NCI-H526 (cell line): ENCODE measurements around the gene GPRIN3.
"Not testable (repeated sequence)": the region's sequence is repeated elsewhere in the genome, so short reads cannot be mapped to it uniquely, and the experiment has no call there.

ENCODE experiments used
- DNase-seq, 2 experiments: peaks; one replicate each; lab custom pipeline; 2025; lab: John Stamatoyannopoulos, UW

GPRIN3 gene

GRCh38 chr4:89311433-89311832, 3.8 kb upstream of the GPRIN3 start:
- DNase-seq: no peak

DNA sequence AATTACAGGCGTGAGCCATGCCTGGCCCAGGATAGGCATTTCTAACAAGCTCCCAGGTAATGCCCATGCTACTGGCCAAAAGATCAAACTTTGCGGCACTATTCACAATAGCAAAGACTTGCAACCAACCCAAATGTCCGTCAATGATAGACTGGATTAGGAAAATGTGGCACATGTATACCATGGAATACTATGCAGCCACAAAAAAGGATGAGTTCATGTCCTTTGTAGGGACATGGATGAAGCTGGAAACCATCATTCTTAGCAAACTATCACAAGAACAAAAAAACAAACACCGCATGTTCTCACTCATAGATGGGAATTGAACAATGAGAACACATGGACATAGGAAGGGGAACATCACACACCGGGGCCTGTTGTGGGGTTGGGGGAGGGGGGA, 1.6 kb upstream of the GPRIN3 start:
- DNase-seq: not testable (repeated sequence)

GRCh38 chr4:89308161-89308500, 531 bp upstream of the GPRIN3 start:
- DNase-seq: no peak

DNA sequence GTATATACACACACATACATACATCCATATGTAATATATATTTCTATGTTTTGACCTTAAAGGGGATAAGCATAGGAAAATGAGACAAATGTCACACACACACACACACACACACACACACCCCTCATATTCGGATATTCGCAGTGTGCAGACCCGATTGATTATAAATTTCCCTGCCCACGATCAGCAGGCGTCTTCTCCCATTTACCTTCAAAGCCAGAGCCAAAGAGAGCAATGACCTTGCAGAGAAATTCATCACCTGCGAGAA, 488 bp downstream of the GPRIN3 start:
- DNase-seq: no peak

DNA sequence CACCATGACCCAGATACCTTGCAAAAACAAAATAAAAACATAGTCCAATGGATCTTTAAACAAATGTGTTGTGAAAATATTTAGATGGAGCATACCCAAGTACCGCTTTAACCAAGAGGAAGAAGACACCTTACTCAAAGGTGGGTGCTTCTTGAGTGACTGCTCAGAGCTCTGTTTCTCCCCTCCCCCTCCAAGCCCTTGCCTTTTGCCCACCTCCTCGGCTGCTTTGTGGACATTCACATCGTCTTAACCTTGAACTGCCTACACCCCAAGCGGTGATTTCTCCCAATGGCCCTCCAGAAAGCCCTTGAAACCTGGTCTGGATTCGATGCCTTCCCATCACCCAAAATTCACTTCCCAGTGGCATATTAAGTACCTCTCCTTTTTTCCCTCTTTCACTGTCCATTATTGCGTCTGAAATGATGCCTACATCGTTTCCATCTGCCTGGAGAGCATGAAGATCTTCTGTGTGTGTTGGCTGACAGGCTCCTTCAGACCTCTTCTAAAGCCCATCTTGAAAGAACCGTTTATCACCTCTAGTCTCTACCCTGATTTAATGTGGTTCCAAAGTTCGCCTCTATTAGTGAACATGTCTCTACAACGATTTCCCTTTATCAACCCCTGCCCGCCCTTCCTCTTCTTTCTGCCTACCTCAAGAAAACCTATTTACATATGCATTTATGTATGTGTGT, 968 bp downstream of the GPRIN3 start:
- peak in 1 of 2 experiments; percentile 15 for DNase-seq

DNA sequence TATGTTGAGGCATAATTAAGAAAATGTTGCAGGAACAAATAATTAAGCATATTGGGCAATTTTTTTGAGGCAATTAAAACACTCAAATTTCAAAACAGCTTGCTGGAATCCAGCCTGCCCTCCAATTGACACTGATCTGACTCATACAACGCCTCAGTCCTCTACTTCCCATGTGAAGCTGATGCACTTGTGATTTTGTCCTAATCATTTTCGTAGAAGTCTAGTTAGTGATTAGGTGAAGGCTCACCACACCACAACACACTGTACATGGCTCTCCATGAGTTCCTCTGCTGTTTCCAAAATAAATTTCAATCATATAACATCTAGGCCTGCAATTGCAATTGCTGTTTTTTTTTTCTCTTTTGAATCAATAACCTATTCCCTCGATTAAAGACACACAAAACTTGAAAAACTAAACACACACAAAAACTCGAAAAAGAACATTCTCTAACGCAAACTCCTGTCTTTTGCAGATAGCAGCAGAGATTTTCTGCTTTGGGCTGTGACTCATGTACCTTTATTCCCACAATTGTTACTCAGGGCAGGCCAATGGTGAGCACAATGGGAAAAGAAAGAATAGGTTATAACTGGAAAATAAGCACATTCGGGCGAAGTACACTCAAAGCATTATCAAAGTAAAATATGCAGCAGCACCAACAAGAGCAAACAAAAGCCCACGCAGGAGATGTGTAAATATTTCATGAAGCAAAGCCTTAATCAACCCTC, 1.7 kb downstream of the GPRIN3 start:
- no peak for DNase-seq

DNA sequence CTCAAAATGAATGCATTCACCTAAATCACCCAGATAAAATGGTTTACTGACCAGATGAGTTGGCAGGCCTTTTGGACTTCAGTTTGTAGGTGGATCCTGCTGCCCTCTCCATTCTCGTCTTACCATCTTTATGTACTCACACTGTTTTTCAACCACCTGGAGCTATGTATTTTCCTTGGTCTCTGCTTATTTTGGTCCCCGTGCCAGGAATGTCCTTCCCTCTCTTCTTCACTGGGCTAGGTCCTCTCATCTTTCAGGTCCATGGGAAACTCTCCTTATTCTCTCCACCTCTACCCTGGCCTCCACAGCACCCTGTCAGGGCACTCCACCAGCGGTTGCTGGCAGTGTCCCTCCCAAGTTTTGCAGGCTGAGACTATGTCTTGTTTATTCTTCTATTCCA, 2.6 kb downstream of the GPRIN3 start:
- DNase-seq: no peak

DNA sequence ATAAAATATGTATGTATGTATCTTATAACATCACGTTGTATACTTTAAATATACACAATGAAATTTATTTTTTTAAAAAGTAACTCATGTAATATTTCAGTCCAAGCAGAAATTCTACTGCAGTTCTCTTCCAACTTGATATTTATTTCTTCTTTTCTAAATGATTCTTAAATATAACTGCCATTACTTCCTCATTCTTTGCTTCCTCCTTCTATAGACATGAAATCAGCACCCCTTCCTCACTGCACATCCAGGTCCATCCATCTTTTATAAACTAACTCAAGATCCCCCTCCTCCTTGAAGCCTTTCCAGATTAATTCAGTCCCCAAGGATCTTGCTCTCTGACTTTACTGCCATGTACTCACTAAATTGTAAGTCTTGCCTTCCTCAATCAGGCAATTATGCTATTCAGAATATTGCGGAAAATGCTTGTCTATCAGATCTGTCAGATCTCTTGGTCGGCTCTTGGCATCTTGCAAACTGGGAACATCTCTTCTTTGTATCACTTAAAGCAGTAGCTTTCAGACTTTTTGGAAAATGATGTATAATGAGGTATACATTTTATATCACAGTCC, 3.7 kb downstream of the GPRIN3 start:
- DNase-seq: no peak

- DNase-seq: no peak
Observed at GRCh38 chr4:89303177-89303576, 4.4 kb downstream of the GPRIN3 start.

- no peak for DNase-seq
Observed at GRCh38 chr4:89301902-89302301, 5.7 kb downstream of the GPRIN3 start.

- no peak for DNase-seq
Observed at GRCh38 chr4:89301003-89301402, 6.6 kb downstream of the GPRIN3 start.

GRCh38 chr4:89300499-89300898, 7.1 kb downstream of the GPRIN3 start:
- DNase-seq: no peak

DNA sequence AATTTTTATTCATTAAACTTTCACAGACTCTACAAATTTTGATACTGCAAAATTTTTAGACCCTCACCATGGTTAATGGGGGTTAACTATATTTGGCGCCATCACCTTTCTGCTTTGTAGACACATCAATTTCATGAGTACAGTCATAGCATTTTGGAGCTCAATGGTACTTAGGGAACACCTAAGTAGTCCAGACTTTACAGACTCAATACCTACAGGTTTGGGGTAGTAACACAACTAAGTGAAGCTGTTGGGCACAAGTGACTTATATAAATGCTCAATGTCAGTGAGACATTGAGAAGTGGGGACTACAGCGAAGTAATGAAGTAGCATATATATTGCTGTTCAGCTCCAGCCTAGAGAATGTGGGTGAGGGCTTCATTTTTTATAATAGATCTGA, 7.5 kb downstream of the GPRIN3 start:
- no peak for DNase-seq

GRCh38 chr4:89299153-89299791, 8.3 kb downstream of the GPRIN3 start:
- no peak for DNase-seq

GRCh38 chr4:89298788-89299152, 8.8 kb downstream of the GPRIN3 start:
- DNase-seq: peak in 1 of 2 experiments; percentile 6

DNA sequence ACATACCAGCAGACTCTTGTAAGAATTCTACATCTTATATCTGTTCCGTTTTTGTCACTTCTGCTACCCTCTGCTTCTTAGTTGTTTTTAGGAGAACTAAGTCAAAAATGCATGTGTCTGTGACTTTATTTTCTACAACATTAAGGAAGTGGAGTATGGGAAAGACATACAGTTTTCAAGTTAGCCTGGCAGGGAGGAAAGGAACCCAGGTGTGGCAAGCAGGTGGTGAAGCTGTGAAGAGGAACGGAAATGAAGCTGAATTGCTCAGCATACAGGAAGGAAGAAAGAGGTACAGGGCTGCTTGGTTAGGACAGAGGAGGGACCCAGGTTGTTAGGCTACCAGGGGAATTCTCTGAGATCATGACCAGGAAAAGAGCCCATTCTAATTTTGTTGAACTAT, 9.4 kb downstream of the GPRIN3 start:
- DNase-seq: no peak

GRCh38 chr4:89296896-89297295, 10.7 kb downstream of the GPRIN3 start:
- DNase-seq: peak in 1 of 2 experiments; percentile 2

DNA sequence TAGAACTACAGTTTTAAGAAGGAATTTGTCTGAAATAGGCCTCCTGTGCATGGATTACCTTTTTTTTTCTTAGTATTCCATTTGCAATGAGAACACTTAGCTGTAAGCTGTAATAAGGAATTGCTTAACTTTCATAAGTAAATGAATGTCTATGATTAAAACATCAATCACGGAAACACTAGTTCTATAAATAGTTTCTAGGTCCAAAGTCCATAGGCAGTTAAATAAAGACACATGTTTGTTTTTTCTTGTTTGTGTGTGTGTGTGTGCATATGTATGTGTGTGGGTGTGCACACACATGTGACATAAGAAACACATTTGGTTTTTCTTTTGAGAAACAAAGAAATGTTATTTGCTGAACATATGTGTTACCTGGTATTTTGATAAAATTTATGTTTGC, 11.2 kb downstream of the GPRIN3 start:
- DNase-seq: peak; percentile 31 to 44

DNA sequence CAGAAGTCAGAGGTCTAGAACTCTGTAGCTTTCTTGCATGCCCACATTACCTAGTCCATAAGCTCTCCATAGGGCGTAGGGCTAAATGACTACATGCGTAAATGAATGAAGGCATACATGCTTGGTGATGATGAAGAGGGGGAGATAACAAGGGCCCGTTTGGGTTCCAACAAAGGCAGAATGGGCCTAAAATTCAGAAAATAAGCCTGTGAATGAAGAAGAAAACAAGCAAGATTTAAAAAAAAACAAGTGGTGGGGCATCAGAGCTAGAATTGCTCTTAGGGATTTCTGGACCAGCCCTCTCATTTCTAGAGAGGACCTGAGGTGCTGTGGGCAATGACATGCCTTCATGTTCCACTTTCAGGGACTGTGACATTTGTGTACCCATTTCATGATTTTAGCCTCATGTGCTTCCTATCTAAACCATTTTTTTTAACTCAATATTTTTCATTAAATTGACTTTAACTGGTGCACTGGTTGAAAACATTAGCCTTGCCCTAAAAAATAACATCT, 12.1 kb downstream of the GPRIN3 start:
- no peak for DNase-seq

- no peak for DNase-seq
Observed at GRCh38 chr4:89294573-89295269, 12.9 kb downstream of the GPRIN3 start.

- DNase-seq: no peak
Observed at GRCh38 chr4:89293299-89293698, 14.3 kb downstream of the GPRIN3 start.

DNA sequence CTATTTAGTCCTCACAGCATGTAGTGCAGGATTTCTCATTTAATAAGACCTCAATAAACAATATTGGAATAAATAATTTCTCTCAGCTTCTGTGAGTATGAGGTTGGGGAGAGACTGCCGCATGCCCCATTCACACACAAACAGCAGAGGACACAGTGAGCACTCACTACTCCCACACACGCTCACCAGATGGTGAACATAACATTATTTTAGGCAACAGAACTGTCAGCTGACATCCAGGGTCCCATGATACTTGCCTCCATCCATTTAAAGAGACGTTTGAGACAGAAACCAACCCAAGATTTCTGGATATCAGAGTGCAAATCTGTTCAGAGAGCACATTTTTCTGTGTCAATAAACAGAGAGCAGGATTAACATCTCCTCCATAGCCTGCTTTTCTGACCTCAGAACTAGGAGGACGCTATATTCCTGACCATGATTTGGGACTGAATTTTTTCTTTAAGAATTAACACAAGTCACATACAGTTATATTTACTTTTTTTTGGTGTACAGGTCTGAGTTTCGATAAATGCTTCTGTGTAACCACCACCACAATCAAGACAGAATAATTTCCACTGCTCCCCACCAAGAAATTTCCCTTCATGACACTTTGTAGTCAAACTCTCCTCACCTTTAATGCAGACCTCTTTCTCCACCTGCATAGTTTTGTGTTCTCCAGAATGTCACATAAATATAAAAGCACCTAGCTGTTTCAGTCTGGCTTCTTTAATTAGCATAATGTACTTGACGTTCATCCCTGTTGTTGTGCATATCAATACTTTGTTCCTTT, 16.7 kb downstream of the GPRIN3 start:
- DNase-seq: no peak
